ENCODE measurements around the gene TOMM34. TPM values are rescaled to one million over a fixed set of nuclear protein-coding genes. Genes with fewer than 3 reads are reported as not detected.

Gene TOMM34
- total RNA-seq, 6 donors from 2014 or later, result 6.2 to 26.1 (median 13.5) TPM

DNA sequence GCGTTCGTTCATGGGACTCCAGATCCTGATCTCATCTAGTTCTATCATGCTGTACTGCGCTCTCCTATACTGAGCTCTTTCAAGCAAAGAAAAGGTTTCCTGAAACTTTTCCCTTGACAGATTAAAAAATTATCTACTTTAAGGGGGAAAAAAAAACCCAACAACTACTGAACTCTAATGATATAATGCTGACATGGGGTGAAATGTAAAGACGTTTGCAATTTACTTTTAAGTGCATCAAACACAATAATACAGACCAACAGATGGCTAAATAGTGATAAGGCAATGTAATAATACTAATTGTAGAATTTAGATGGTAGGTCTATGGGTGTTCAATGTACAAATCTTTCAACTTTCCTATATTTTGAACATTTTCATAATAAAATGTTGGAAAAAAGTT, 16.4 kb downstream of the TOMM34 start:
- DNase-seq (no peak), ATAC-seq (ENCODE audit: low FRiP score in 2 of 2) (no peak)
- WGBS, 2 donors, result 92 to 96% methylated on average over 4 of the region's 4 CpGs
- Histone ChIP-seq H3K9me3 (no peaks in the 10 kb centered on the region), H3K27ac (no peak overlapping the region), H3K27me3 (no peaks in the 10 kb centered on the region), H3K36me3 (peaks cover 11 to 96% (median 57%) of the 10 kb centered on the region in 4 donors), H3K4me3 (no peak overlapping the region), H3K4me1 (no peaks in the 10 kb centered on the region)
- TF ChIP-seq EP300 (IDR thresholded peaks at IDR 0.05) (no peak), POLR2A (IDR thresholded peaks at IDR 0.05) (no peak), POLR2AphosphoS5 (IDR thresholded peaks at IDR 0.05) (no peak)
- TF ChIP-seq, protein P1, sequence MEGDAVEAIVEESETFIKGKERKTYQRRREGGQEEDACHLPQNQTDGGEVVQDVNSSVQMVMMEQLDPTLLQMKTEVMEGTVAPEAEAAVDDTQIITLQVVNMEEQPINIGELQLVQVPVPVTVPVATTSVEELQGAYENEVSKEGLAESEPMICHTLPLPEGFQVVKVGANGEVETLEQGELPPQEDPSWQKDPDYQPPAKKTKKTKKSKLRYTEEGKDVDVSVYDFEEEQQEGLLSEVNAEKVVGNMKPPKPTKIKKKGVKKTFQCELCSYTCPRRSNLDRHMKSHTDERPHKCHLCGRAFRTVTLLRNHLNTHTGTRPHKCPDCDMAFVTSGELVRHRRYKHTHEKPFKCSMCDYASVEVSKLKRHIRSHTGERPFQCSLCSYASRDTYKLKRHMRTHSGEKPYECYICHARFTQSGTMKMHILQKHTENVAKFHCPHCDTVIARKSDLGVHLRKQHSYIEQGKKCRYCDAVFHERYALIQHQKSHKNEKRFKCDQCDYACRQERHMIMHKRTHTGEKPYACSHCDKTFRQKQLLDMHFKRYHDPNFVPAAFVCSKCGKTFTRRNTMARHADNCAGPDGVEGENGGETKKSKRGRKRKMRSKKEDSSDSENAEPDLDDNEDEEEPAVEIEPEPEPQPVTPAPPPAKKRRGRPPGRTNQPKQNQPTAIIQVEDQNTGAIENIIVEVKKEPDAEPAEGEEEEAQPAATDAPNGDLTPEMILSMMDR (IDR thresholded peaks at IDR 0.05), result no peak

DNA sequence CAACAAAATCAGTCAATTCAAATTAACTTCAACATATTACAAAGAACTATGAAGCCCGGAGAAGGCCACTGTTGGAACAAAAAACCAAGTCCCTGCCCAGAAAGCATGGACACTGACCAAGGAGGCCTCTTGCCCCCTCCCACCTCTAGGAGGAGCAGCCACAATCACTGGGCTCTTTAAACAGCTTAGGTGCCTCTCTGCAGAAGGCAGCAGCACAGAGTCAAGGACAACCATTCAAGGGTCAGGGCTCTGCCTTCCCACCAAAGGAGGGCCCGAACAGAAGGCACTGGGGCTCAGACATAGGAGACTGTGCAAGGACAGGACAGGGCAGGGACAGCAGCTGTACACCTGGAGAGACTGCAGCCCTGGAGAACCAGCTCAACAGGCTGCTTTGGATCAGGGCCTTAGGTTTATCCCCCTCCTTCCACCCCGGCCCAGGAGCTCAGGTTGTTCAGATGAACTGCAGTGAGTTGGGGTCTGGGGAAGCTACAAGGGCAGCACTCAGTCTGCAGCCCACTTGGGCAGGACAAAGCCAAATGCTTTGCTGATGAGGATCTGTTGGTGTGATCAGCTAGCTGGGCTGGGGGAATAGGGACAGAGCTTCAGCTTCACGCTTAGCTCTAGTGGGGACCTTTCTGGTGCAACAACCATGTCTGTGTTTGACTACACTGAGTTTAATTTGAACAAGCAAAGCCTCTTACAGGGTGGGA, 17.8 kb downstream of the TOMM34 start:
- DNase-seq (no peak), ATAC-seq (ENCODE audit: low FRiP score in 2 of 2) (no peak)
- no peaks in the 10 kb centered on the region for H3K4me1 ChIP-seq
- no peaks in the 10 kb centered on the region for H3K27me3 ChIP-seq
- TF ChIP-seq POLR2A (IDR thresholded peaks at IDR 0.05) (no peak), EP300 (IDR thresholded peaks at IDR 0.05) (no peak), POLR2AphosphoS5 (IDR thresholded peaks at IDR 0.05) (no peak)
- TF ChIP-seq, protein P1 (IDR thresholded peaks at IDR 0.05), result no peak
- peaks cover 11 to 90% (median 45%) of the 10 kb centered on the region in 4 donors for H3K36me3 ChIP-seq
- H3K4me3 ChIP-seq, result no peak overlapping the region
- H3K9me3 ChIP-seq, result no peaks in the 10 kb centered on the region
- WGBS, 2 donors, result 92 to 96% methylated on average over 3 to 4 of the region's 4 CpGs
- no peak overlapping the region for H3K27ac ChIP-seq

DNA sequence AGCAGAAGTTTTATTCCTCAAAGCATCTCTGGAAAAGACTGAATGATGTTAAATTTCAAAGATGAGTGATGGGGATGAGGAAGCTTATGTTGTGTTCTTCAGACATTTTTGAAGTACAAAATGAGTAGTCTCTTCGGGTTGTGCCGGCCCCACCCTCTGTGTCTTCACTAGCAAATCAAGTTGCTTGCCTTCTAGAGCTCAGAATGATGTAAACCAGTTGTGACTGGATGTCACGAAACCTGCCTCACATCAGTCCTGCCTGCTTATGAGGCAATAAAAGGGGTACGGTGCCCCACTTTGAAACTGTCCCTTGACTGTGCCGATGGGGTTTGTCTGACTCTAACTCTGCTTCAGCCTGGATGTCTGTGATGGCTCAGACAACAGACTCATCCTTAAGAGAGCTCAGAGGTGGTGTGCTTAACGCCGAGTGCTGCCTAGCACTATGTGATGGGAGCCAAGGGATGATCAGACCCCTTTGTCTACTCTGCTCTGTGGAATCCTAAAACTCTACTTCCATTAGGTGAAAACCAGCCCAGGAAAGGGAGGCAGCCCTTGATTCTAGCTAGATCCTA, 19.0 kb downstream of the TOMM34 start:
- H3K4me3 ChIP-seq, result no peak overlapping the region
- H3K4me1 ChIP-seq, result no peaks in the 10 kb centered on the region
- TF ChIP-seq POLR2AphosphoS5 (IDR thresholded peaks at IDR 0.05) (no peak), POLR2A (IDR thresholded peaks at IDR 0.05) (no peak), EP300 (IDR thresholded peaks at IDR 0.05) (no peak)
- TF ChIP-seq, protein P1 (IDR thresholded peaks at IDR 0.05), result no peak
- H3K9me3 ChIP-seq, result no peaks in the 10 kb centered on the region
- 90 to 92% methylated on average over 4 to 7 of the region's 7 CpGs for WGBS, 2 donors
- no peaks in the 10 kb centered on the region for H3K27me3 ChIP-seq
- DNase-seq (no peak), ATAC-seq (ENCODE audit: low FRiP score in 2 of 2) (no peak)
- H3K27ac ChIP-seq, result no peak overlapping the region
- H3K36me3 ChIP-seq, result peaks cover 11 to 88% (median 45%) of the 10 kb centered on the region in 4 donors

DNA sequence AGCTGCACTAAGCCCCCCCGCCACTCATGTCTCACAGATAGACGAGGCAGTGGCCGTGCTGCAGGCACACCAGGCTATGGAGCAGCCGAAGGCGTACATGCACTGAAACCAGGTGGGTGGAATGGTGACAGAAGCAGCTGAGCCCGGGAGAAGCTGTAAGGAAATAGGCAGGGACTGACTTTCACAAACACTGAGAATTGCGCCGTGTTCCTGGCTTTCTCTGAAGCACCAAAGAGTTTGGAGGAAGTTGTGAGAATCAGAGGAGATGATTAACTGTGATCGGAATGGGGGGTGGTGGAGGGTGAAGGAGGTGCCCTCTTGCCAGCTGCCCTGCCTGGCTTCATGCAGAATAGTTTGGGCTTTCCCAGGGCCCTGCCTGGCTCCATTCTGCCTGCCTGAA, 21.6 kb downstream of the TOMM34 start:
- no peaks in the 10 kb centered on the region for H3K4me1 ChIP-seq
- H3K27me3 ChIP-seq, result no peaks in the 10 kb centered on the region
- H3K36me3 ChIP-seq, result peaks cover 9 to 69% (median 41%) of the 10 kb centered on the region in 4 donors
- no peak overlapping the region for H3K27ac ChIP-seq
- TF ChIP-seq POLR2A (IDR thresholded peaks at IDR 0.05), result no peak
- TF ChIP-seq EP300 (IDR thresholded peaks at IDR 0.05), result no peak
- no peak for TF ChIP-seq POLR2AphosphoS5 (IDR thresholded peaks at IDR 0.05)
- TF ChIP-seq, protein P1 (IDR thresholded peaks at IDR 0.05), result no peak
- DNase-seq (no peak), ATAC-seq (ENCODE audit: low FRiP score in 2 of 2) (no peak)
- 82% methylated on average over 9 of the region's 9 CpGs for WGBS, 2 donors
- no peaks in the 10 kb centered on the region for H3K9me3 ChIP-seq
- H3K4me3 ChIP-seq, result no peak overlapping the region

Data from upper lobe of left lung (tissue), 6 donors.